GM23338 (cell line): ENCODE measurements around the gene PTAFR.

Source experiments
- CTCF ChIP-seq, 2 experiments: fragments of 200-600 bp in 1 of 2; sonication (generic) in 1 of 2; conservative IDR thresholded peaks; 2 replicates each; pipeline versions ENCODE4 v1.5.1 to v1.6.1; 2016 to 2017; ENCODE audit warnings: antibody characterized with exemption in 2 of 2, low read depth in 2 of 2, mild to moderate bottlenecking in 2 of 2, moderate library complexity in 1 of 2
- EZH2 ChIP-seq: fragments of 200-600 bp; sonication (generic); IDR thresholded peaks from one replicate; pipeline ENCODE4 v1.8.0; 2017; ENCODE audit warnings: antibody characterized with exemption, mild to moderate bottlenecking, low read depth; ENCODE audit not compliant: unreplicated experiment
- POLR2AphosphoS5 ChIP-seq: IDR thresholded peaks from 2 replicates; pipeline ENCODE4 v1.6.1; 2016; ENCODE audit warnings: antibody characterized with exemption, low read depth
- ZNF114 ChIP-seq: fragments of 250-450 bp; sonication (Bioruptor Pico); IDR thresholded peaks from 2 replicates; pipeline ENCODE4 v1.5.0; 2020; ENCODE audit warnings: mild to moderate bottlenecking, moderate library complexity

DNA sequence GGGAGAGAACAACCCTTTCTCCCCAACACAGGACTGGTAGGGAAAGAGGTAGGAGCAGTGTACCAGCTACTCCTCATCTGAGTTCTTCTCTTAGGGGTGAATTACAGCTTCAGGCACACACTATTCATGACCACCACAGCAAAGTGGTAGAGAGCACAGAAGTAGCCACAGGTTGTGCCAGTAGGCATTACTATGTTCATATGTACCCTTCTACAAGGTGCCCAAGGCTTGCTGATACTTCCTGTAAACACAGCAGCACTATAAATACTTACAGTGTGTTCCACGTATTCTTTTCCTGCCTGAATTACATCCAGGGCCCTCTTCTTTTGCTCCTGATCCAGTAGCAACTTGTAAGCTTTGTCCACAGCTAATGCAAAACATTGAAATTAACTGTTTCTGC is 33.2 kb upstream of the PTAFR start:
- no peak for TF ChIP-seq POLR2AphosphoS5
- no peak for TF ChIP-seq CTCF (conservative IDR thresholded peaks at IDR 0.05; ENCODE audit: low read depth in 2 of 2)
- TF ChIP-seq ZNF114 (CRISPR knock-in tag): no peak
- TF ChIP-seq EZH2: no peak
